NCI-H524 treated with DMSO at 0.1 percent for 48 hours (cell line): ENCODE measurements around the gene GABRR2.

Experiments
- DNase-seq: peaks from one replicate; lab custom pipeline; 2025; lab: John Stamatoyannopoulos, UW

GABRR2 gene

DNA sequence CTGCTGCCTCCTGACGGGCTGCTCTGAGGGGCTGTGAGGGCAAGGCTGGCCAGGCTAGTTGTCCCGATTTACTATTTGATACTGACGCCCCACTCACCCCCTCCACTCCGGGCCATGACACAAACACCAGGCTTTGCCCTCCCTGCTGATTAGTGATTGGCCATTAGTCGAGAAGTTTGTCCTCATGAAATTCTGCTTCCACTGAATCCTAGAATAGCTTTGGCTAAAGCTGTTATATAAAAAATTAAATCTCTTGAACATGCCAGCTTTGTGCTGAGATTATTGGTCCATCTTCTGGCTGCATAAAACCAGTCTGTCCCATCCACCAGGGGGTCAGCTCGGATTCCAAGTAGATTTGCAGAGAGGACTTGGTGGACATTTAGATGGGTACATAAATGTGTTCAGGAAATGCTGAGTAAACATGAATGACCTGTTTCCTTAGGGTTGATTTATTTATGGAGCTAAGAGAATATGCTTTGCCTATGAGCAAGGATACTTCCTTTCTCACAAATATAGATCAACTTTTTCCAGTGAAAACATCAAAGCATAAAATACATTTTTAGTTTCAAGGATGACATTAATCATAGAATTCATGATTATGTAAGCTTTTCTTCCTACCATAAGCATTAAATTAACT is at the start of gene GABRR2:
GABRR2 (minus strand) TSS at position 51 of the 637 bp plus-strand sequence. CDS start 134 bp downstream, outside the sequence.
- no peak for DNase-seq

- no peak for DNase-seq
Measured at GRCh38 chr6:89364586-89364985, 49.5 kb upstream of the GABRR2 start.

DNA sequence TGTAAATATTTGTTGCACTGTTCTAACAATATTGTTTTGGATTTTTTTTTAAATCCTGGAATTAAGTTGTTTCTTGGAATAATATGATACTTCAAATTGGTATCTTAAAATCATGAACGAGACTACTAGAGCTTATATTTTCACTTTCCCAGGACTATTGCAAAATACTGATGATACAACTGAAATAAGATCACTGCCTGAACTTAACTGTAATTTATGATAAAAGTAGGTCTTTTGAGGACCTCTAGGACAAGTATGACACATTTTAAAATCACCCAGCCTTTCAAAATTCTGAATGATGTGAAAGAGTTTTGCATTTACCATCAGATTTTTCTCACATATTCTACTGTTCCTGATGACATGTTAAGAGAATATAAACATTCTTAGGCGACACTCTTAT is 46.1 kb upstream of the GABRR2 start:
- DNase-seq, result no peak

GRCh38 chr6:89360415-89360999 is 45.4 kb upstream of the GABRR2 start:
- no peak for DNase-seq

DNA sequence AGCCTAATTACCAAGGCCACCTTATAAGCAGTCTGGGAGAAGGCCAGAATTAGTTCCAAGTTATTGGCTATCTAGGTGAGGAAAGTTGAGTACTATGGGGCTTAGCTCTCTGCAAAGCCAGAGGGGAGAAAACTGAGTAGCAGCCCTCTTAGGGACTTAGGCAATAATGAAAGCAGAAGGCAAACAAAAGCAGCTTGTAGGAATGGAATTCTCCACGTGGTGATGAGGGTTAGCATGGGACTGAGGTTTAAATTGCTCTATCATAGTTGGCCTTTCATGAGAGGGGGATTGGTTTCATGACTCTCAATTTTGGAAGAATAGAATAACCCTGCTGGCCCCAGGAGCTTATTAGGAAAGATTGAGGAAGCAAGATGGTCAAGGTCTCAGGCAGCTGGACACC is 44.5 kb upstream of the GABRR2 start:
- no peak for DNase-seq

- no peak for DNase-seq
Measured at GRCh38 chr6:89357390-89357789, 42.3 kb upstream of the GABRR2 start.

GRCh38 chr6:89356642-89357170 is 41.6 kb upstream of the GABRR2 start:
- no peak for DNase-seq

- DNase-seq, result no peak
Measured at GRCh38 chr6:89355511-89356194, 40.6 kb upstream of the GABRR2 start.

GRCh38 chr6:89353702-89354392 is 38.7 kb upstream of the GABRR2 start:
- peak; percentile 82 for DNase-seq

GRCh38 chr6:89353118-89353556 is 38.0 kb upstream of the GABRR2 start:
- DNase-seq, result no peak

- DNase-seq, result no peak
Measured at GRCh38 chr6:89352278-89353117, 37.4 kb upstream of the GABRR2 start, which contains the start of gene UBE2J1. TSS of gene UBE2J1 (minus strand) at chr6:89352722. CDS start at chr6:89352569, 153 bp downstream.

DNA sequence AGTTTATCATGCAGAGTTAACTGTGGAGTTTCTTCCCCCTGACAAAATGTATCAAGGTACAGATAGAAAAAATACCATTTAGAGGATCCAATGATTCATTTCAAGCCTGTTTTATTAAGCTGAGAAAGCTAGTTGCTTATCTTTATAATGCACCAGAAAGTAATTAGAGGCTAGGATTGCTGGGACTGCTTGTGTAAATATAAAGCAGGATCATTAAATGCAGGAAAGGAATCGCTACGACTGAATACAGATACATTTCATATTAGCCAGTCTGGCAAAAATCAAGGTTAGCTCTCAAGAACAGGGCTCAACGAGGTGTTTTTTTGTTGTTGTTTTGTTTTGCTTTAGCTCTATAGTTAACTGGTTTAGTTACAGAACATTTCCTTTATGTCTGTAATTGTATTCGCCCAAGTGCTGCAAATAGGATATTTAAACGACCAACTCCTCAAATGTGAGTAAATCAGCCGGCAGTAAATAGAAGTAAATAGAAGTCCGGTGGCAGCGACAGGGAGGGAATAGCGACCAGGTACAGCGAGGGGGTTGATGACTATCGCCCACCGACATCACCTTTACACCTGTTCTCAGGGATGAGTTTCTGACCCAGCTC is 36.7 kb upstream of the GABRR2 start:
- no peak for DNase-seq

DNA sequence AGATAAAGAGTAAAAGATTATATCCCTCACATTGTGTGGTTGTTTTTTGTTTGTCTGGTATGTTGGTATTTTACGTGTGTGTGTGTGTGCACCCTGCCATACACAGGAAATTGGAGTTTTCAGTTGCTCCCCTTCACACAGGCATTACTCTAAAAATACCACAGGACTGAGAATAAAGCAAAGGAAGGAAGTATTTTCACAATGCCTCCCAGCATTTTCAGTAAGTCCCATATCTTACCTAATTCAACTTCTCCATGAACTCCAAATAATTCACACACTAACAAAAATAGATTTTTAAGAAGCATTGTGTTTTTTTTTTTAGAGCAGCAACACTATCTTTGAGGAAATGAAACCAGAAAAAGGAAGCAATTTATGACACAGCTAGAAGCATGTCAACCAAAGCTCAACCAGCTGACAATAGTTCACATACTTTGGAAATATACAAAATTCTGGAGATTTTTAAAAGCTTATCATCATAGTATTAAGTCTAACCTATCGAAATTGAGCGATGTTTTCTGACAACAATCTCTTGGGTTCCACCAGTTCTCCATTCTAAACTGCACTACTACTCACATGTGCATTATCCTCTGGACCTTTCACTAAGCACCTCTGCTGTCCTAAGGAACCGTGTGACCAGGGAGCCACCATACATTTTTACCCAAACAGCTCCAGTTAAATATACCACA is 35.3 kb upstream of the GABRR2 start:
- DNase-seq, result no peak

GRCh38 chr6:89348372-89348771 is 33.3 kb upstream of the GABRR2 start:
- no peak for DNase-seq

DNA sequence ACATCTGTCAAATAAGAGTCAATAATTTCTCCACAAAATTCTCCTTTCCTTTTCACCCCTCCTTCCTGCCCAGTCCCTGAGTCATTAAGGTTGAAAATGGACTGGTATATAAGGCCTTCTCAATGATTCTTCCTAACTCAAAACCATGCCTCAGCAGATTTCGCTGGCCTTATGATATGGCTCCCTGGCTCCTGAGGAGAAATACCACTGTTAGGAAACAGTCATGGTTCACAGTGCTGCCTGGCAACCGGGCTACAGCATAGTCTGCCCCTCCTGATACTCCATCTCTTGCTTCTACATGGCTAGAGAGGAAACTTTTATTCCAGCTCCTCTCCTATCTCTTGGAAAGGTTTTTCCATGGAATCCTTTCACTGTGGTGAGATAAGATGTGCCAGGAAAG is 32.7 kb upstream of the GABRR2 start:
- no peak for DNase-seq

- DNase-seq, result no peak
Measured at GRCh38 chr6:89346433-89346832, 31.3 kb upstream of the GABRR2 start.

DNA sequence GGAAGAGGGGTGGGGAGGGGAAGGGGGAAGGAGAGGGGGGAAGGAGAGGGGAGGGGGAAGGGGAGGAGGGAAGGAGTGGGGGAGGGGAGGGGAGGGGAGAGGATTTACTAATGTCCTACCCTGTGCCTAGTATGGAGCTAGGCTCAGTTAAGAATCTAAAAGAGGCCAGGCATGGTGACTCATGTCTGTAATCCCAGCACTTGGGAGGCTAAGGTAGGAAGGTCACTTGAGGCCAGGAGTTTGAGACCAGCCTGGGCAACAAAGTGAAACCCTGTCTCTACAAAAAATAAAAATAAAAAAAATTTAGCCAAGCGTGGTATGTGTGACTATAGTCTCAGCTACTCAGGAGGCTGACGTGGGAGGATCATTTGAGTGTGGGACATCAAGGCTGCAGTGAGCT is 24.5 kb upstream of the GABRR2 start:
- no peak for DNase-seq

- DNase-seq, result no peak
Measured at GRCh38 chr6:89335164-89335563, 20.1 kb upstream of the GABRR2 start.

GRCh38 chr6:89330910-89331309 is 15.8 kb upstream of the GABRR2 start:
- DNase-seq, result no peak

- no peak for DNase-seq
Measured at GRCh38 chr6:89328976-89329375, 13.9 kb upstream of the GABRR2 start.
